A549 (cell line): ENCODE measurements around the gene CTIF. TPM values are rescaled to one million over a fixed set of nuclear protein-coding genes. Genes with fewer than 3 reads are reported as not detected.

Experiments used
- ATAC-seq, 2 experiments: fragments of 200-7000 bp in 1 of 2; fragments of >200 bp in 1 of 2; cut with Nextera tagmentation in 1 of 2; cut with Tn5 transposase in 1 of 2; 3 replicates each; pipeline versions ENCODE4 v1.8.0 to v1.9.1; 2018 to 2020; ENCODE audit warnings: mild to moderate bottlenecking in 1 of 2, moderate library complexity in 1 of 2
- CTCF ChIA-PET: fragments of 300-600 bp; sonication (Branson Sonifier 250); formaldehyde crosslinking; extraction: SDS; loops from one replicate; lab custom pipeline; 2021; ENCODE audit warnings: antibody characterized with exemption, inconsistent platforms; lab: Yijun Ruan, JAX
- POLR2A ChIA-PET: fragments of 350-600 bp; formaldehyde crosslinking; extraction: SDS; loops from one replicate; lab custom pipeline; 2021; ENCODE audit warnings: antibody characterized with exemption, inconsistent platforms; lab: Yijun Ruan, JAX
- DNase-seq, 2 experiments: peaks; one replicate each; pipeline versions ENCODE4 v3.0.0 to v3.0.0-alpha.2; 2011 to 2016; ENCODE audit warnings: low read depth in 1 of 2, low spot score in 1 of 2
- FAIRE-seq: peaks from 2 replicates; lab custom pipeline; 2011; peaks lifted over from hg19 to GRCh38; lab: Jason Lieb, UNC
- H3K27ac ChIP-seq, 2 experiments: fragments of >200 bp; sonication (Bioruptor Twin); formaldehyde crosslinking; 3 replicates each; pipeline ENCODE4 v1.5.1; 2016 to 2017
- H3K4me1 ChIP-seq: fragments of >200 bp; sonication (Bioruptor Twin); formaldehyde crosslinking; 3 replicates; pipeline ENCODE4 v1.6.1; 2016
- H3K4me2 ChIP-seq: fragments of >200 bp; sonication (Bioruptor Twin); formaldehyde crosslinking; 3 replicates; pipeline ENCODE4 v1.6.1; 2016
- H3K4me3 ChIP-seq: fragments of >200 bp; sonication (Bioruptor Twin); formaldehyde crosslinking; 3 replicates; pipeline ENCODE4 v1.5.1; 2016
- H3K9me3 ChIP-seq: fragments of >200 bp; sonication (Bioruptor Twin); formaldehyde crosslinking; 3 replicates; pipeline ENCODE4 v1.6.1; 2016
- BHLHE40 ChIP-seq: IDR thresholded peaks from 2 replicates; pipeline ENCODE4 v1.6.1; 2012; ENCODE audit warnings: low read depth, low read length, inconsistent platforms
- CHD2 ChIP-seq: fragments of 150-350 bp; IDR thresholded peaks from 2 replicates; pipeline ENCODE4 v1.6.1; 2014; ENCODE audit warnings: low read length; ENCODE audit not compliant: partially characterized antibody
- EHF ChIP-seq: fragments of 250-450 bp; sonication (Bioruptor Pico); IDR thresholded peaks from 2 replicates; pipeline ENCODE4 v1.5.0; 2020; ENCODE audit warnings: mild to moderate bottlenecking
- EHMT2 ChIP-seq: fragments of 200-600 bp; sonication (generic); IDR thresholded peaks from 2 replicates; pipeline ENCODE4 v1.6.1; 2016; ENCODE audit warnings: antibody characterized with exemption, low read depth, mild to moderate bottlenecking, moderate library complexity
- ELK1 ChIP-seq: fragments of 150-350 bp; IDR thresholded peaks from 2 replicates; pipeline ENCODE4 v1.6.1; 2014; ENCODE audit warnings: low read depth, mild to moderate bottlenecking, low read length
- EP300 ChIP-seq, 2 experiments: fragments of >200 bp; sonication (Bioruptor Twin); formaldehyde crosslinking; IDR thresholded peaks; 2 replicates in 1 of 2; 3 replicates in 1 of 2; pipeline ENCODE4 v1.6.1; 2016 to 2017
- FOXS1 ChIP-seq: fragments of 250-450 bp; sonication (Bioruptor Pico); IDR thresholded peaks from 2 replicates; pipeline ENCODE4 v1.5.0; 2020; ENCODE audit warnings: mild to moderate bottlenecking, moderate library complexity
- GATA3 ChIP-seq: IDR thresholded peaks from 2 replicates; pipeline ENCODE4 v1.6.1; 2012; ENCODE audit warnings: borderline replicate concordance
- HMGXB4 ChIP-seq: fragments of 250-450 bp; sonication (Bioruptor Pico); IDR thresholded peaks from 2 replicates; pipeline ENCODE4 v1.5.0; 2021; ENCODE audit warnings: mild to moderate bottlenecking, moderate library complexity, borderline replicate concordance
- HOXA7 ChIP-seq: fragments of 250-450 bp; sonication (Bioruptor Pico); IDR thresholded peaks from 2 replicates; pipeline ENCODE4 v1.5.0; 2020; ENCODE audit warnings: mild to moderate bottlenecking, moderate library complexity
- JUN ChIP-seq, 2 experiments: fragments of >200 bp; sonication (Bioruptor Twin); formaldehyde crosslinking; IDR thresholded peaks; 2 replicates in 1 of 2; 3 replicates in 1 of 2; pipeline ENCODE4 v1.6.1; 2016 to 2017
- KDM1A ChIP-seq: fragments of 200-600 bp; sonication (generic); IDR thresholded peaks from 2 replicates; pipeline ENCODE4 v1.6.1; 2016; ENCODE audit warnings: low read depth, mild to moderate bottlenecking
- MAFK ChIP-seq: fragments of 450-650 bp; IDR thresholded peaks from 2 replicates; pipeline ENCODE4 v1.6.1; 2014; ENCODE audit not compliant: partially characterized antibody
- MYC ChIP-seq: IDR thresholded peaks from 2 replicates; pipeline ENCODE4 v1.6.1; 2012; ENCODE audit warnings: mild to moderate bottlenecking, inconsistent platforms, low read length, improper control_type of control experiment, borderline replicate concordance
- NPAS2 ChIP-seq: fragments of 250-450 bp; sonication (Bioruptor Pico); IDR thresholded peaks from 2 replicates; pipeline ENCODE4 v1.8.0; 2022; ENCODE audit warnings: mild to moderate bottlenecking, moderate library complexity, borderline replicate concordance
- NR3C1 ChIP-seq: fragments of >200 bp; sonication (Bioruptor Twin); formaldehyde crosslinking; IDR thresholded peaks from 3 replicates; pipeline ENCODE4 v1.6.1; 2017
- PBX3 ChIP-seq: IDR thresholded peaks from 2 replicates; pipeline ENCODE4 v1.6.1; 2012
- POLR2A ChIP-seq: IDR thresholded peaks from 2 replicates; pipeline ENCODE4 v1.6.1; 2012; ENCODE audit warnings: mild to moderate bottlenecking, low read length
- POLR2AphosphoS2 ChIP-seq: conservative IDR thresholded peaks from 2 replicates; pipeline ENCODE4 v1.6.1; 2012; ENCODE audit warnings: low read length, improper control_type of control experiment, inconsistent platforms
- RNF2 ChIP-seq: fragments of 200-600 bp; sonication (generic); IDR thresholded peaks from 2 replicates; pipeline ENCODE4 v1.6.1; 2016; ENCODE audit warnings: low read depth, mild to moderate bottlenecking, antibody characterized with exemption, moderate library complexity, borderline replicate concordance
- USF2 ChIP-seq: fragments of 450-650 bp; IDR thresholded peaks from 2 replicates; pipeline ENCODE4 v1.6.1; 2014; ENCODE audit warnings: antibody characterized with exemption
- ZNF302 ChIP-seq: fragments of 250-450 bp; sonication (Bioruptor Pico); IDR thresholded peaks from 2 replicates; pipeline ENCODE4 v1.9.0; 2021; ENCODE audit warnings: inconsistent platforms, mild to moderate bottlenecking, moderate library complexity
- ZSCAN20 ChIP-seq: fragments of 250-450 bp; sonication (Bioruptor Pico); IDR thresholded peaks from 2 replicates; pipeline ENCODE4 v1.8.0; 2022; ENCODE audit warnings: mild to moderate bottlenecking, moderate library complexity
- WGBS: methylation state at CpG from one replicate; pipeline ENCODE4 v1.1.6; 2017; ENCODE audit errors: missing lambda C conversion rate; 5-methylcytosine and 5-hydroxymethylcytosine counted together
- polyA plus RNA-seq, 4 experiments: library from polyadenylated mRNA; depleted of rRNA in 3 of 4; stranded (reverse); fragments of >200 nt; fragmentation: RNase III in 1 of 4; extraction: RNeasy Plus Mini Kit Qiagen cat#74134 plus additional on column Dnase treatment in 1 of 4; gene quantifications; 2 replicates in 3 of 4; 3 replicates in 1 of 4; pipeline ENCODE4 v1.2.3, GENCODE V29; 2011 to 2017
- TF ChIP-seq, protein P1 (sequence below): fragments of 200-600 bp; sonication (generic); IDR thresholded peaks from 2 replicates; pipeline ENCODE4 v1.6.1; 2016; ENCODE audit warnings: antibody characterized with exemption, mild to moderate bottlenecking, moderate library complexity
- TF ChIP-seq, protein P2 (sequence below): fragments of >200 bp; sonication (Bioruptor Twin); formaldehyde crosslinking; IDR thresholded peaks from 3 replicates; pipeline ENCODE4 v1.5.1; 2016

CTIF gene
- polyA plus RNA-seq, 2 of the 4 experiments (the other 2 are of a cell fraction), result 17.0 to 24.7 TPM

- TF ChIP-seq EHF (CRISPR knock-in tag) (no peak), HOXA7 (CRISPR knock-in tag) (no peak), NPAS2 (CRISPR knock-in tag) (no peak)
- TF ChIP-seq, all 56 proteins: peak for 0
These were observed 103.7 kb downstream of the CTIF start (continued) for GRCh38 chr18:48642503-48642902.

DNA sequence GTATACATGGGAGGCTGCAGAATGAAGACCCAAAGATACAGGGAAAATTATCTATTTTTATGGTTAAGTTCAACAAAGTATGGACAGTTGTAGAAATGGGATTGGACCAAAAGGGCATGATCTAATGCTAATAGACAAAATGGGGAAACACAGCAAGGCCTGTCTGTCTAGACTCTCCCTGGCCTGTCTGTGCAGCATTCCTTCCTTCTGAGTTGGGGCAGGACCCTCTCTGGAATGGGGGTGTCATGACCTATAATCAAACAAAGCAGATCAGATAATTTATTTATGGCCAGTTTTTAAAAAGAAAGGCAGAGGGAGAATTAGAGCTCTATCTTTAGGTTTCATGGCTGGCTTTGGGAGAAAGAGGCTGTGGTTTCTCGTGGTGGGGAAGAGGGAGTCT lies 104.4 kb downstream of the CTIF start:
- ATAC-seq, result no peak
- no peak for DNase-seq
- 95% methylated on average over 1 of the region's 1 CpG for WGBS
- H3K4me1 ChIP-seq, result no peaks in the 10 kb centered on the region
- no peak overlapping the region for H3K4me2 ChIP-seq
- CTCF ChIA-PET, result interaction anchor here (1.4 to 2.4 kb wide), 2 partner anchors 21 to 167 kb away, joined by 4 to 13 read pairs; no protein-coding TSS in a partner anchor
- TF ChIP-seq ZSCAN20 (CRISPR knock-in tag) (no peak), GATA3 (no peak), FOXS1 (no peak), EHMT2 (no peak), NPAS2 (CRISPR knock-in tag) (no peak), MAFK (no peak), KDM1A (no peak), PBX3 (no peak), POLR2A (no peak), EP300 (IDR thresholded peaks at IDR 0.05) (no peak), BHLHE40 (no peak), JUN (IDR thresholded peaks at IDR 0.05) (no peak), NR3C1 (no peak), HMGXB4 (CRISPR knock-in tag) (no peak)
- TF ChIP-seq, protein P1, sequence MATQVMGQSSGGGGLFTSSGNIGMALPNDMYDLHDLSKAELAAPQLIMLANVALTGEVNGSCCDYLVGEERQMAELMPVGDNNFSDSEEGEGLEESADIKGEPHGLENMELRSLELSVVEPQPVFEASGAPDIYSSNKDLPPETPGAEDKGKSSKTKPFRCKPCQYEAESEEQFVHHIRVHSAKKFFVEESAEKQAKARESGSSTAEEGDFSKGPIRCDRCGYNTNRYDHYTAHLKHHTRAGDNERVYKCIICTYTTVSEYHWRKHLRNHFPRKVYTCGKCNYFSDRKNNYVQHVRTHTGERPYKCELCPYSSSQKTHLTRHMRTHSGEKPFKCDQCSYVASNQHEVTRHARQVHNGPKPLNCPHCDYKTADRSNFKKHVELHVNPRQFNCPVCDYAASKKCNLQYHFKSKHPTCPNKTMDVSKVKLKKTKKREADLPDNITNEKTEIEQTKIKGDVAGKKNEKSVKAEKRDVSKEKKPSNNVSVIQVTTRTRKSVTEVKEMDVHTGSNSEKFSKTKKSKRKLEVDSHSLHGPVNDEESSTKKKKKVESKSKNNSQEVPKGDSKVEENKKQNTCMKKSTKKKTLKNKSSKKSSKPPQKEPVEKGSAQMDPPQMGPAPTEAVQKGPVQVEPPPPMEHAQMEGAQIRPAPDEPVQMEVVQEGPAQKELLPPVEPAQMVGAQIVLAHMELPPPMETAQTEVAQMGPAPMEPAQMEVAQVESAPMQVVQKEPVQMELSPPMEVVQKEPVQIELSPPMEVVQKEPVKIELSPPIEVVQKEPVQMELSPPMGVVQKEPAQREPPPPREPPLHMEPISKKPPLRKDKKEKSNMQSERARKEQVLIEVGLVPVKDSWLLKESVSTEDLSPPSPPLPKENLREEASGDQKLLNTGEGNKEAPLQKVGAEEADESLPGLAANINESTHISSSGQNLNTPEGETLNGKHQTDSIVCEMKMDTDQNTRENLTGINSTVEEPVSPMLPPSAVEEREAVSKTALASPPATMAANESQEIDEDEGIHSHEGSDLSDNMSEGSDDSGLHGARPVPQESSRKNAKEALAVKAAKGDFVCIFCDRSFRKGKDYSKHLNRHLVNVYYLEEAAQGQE, result no peak
- FAIRE-seq, result no peak
- no peak overlapping the region for H3K4me3 ChIP-seq
- H3K27ac ChIP-seq, result no peak overlapping the region
- H3K9me3 ChIP-seq, result no peaks in the 10 kb centered on the region
- POLR2A ChIA-PET, result no interaction called here

- no peak overlapping the region for H3K4me3 ChIP-seq
- no peak overlapping the region for H3K4me2 ChIP-seq
- WGBS, result 95% methylated on average over 5 of the region's 5 CpGs
- H3K9me3 ChIP-seq, result no peaks in the 10 kb centered on the region
- DNase-seq (no peak), ATAC-seq (no peak), FAIRE-seq (no peak)
- CTCF ChIA-PET, result interaction anchor here (1.4 to 2.4 kb wide), 2 partner anchors 20 to 168 kb away, joined by 4 to 13 read pairs; no protein-coding TSS in a partner anchor
- no peaks in the 10 kb centered on the region for H3K4me1 ChIP-seq
- POLR2A ChIA-PET, result no interaction called here
- H3K27ac ChIP-seq, result no peak overlapping the region
- TF ChIP-seq CHD2 (no peak), GATA3 (no peak), NR3C1 (no peak), MAFK (no peak), ELK1 (no peak), ZNF302 (CRISPR knock-in tag) (no peak), RNF2 (no peak), MYC (no peak), USF2 (no peak), HOXA7 (CRISPR knock-in tag) (no peak), POLR2AphosphoS2 (no peak)
- TF ChIP-seq, protein P2, sequence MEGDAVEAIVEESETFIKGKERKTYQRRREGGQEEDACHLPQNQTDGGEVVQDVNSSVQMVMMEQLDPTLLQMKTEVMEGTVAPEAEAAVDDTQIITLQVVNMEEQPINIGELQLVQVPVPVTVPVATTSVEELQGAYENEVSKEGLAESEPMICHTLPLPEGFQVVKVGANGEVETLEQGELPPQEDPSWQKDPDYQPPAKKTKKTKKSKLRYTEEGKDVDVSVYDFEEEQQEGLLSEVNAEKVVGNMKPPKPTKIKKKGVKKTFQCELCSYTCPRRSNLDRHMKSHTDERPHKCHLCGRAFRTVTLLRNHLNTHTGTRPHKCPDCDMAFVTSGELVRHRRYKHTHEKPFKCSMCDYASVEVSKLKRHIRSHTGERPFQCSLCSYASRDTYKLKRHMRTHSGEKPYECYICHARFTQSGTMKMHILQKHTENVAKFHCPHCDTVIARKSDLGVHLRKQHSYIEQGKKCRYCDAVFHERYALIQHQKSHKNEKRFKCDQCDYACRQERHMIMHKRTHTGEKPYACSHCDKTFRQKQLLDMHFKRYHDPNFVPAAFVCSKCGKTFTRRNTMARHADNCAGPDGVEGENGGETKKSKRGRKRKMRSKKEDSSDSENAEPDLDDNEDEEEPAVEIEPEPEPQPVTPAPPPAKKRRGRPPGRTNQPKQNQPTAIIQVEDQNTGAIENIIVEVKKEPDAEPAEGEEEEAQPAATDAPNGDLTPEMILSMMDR, result no peak
These were observed 105.2 kb downstream of the CTIF start for GRCh38 chr18:48644029-48644428.
